ENCODE data around the gene GALNS.

The GALNS gene

GRCh38 chr16:88833086-88833485 lies 23.7 kb downstream of the GALNS start:
- TF ChIP-seq RAD21 (IDR thresholded peaks at IDR 0.05; ENCODE audit: low read depth) (no peak), TAF1 (IDR thresholded peaks at IDR 0.05; ENCODE audit: low read depth) (no peak), EP300 (IDR thresholded peaks at IDR 0.05; ENCODE audit: borderline replicate concordance) (no peak), CREB1 (IDR thresholded peaks at IDR 0.05; ENCODE audit: low read depth) (no peak), EGR1 (IDR thresholded peaks at IDR 0.05) (no peak), REST (IDR thresholded peaks at IDR 0.05; ENCODE audit: low read depth) (no peak), TCF12 (IDR thresholded peaks at IDR 0.05; ENCODE audit: low read depth) (no peak), MAX (IDR thresholded peaks at IDR 0.05) (no peak), TEAD4 (IDR thresholded peaks at IDR 0.05) (no peak), NFIC (IDR thresholded peaks at IDR 0.05) (no peak)

DNA sequence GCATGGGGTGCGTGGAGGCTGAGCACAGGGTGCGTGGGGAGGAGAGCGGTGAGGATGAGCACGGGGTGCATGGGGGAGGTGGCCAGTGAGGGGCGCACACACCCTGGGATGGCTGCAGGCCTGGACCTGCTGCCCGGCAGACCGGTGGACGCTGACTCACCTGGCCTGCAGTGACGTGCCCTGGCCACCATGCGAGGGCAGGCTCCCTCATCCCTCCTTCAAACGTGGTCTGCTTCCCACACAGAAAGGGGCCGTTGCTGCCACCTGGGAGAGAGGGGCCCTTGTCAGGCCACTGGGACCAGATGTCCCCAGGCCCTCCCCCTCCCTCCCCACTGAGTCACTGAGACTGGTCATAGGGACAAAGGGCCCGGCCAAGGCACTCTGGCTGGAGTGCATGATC lies 24.9 kb downstream of the GALNS start:
- TF ChIP-seq NFIC (IDR thresholded peaks at IDR 0.05): no peak
- TF ChIP-seq RAD21 (IDR thresholded peaks at IDR 0.05; ENCODE audit: low read depth): no peak
- TF ChIP-seq EGR1 (IDR thresholded peaks at IDR 0.05): no peak
- TF ChIP-seq CEBPB (IDR thresholded peaks at IDR 0.05): no peak
- TF ChIP-seq EP300 (IDR thresholded peaks at IDR 0.05; ENCODE audit: borderline replicate concordance): no peak
- no peak for TF ChIP-seq TCF12 (IDR thresholded peaks at IDR 0.05; ENCODE audit: low read depth)
- TF ChIP-seq FOXM1 (IDR thresholded peaks at IDR 0.05; ENCODE audit: borderline replicate concordance, low read depth): no peak

DNA sequence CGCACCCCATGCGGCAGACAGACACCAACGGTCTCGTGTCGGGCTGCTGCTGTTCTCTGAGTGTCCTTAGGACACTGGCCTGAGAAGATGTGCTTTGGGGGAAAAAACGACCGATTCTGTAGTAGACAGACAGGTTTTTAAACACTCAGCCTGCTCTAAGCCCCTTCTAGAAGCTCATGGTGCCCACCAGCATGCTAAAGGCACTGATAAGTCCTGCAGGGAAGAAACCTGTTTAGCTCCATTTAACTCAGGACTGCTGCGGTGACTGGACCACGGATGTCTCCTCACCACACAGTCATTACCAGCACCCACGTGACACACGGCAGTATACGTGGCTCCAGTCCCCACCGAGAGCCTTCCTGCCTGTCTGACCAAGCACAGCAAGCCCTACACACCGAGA lies 26.0 kb downstream of the GALNS start:
- TF ChIP-seq CREB1 (IDR thresholded peaks at IDR 0.05; ENCODE audit: low read depth): no peak
- no peak for TF ChIP-seq TEAD4 (IDR thresholded peaks at IDR 0.05)
- no peak for TF ChIP-seq CEBPB (IDR thresholded peaks at IDR 0.05)
- TF ChIP-seq TCF12 (IDR thresholded peaks at IDR 0.05; ENCODE audit: low read depth): no peak
- no peak for TF ChIP-seq TAF1 (IDR thresholded peaks at IDR 0.05; ENCODE audit: low read depth)
- no peak for TF ChIP-seq FOXM1 (IDR thresholded peaks at IDR 0.05; ENCODE audit: borderline replicate concordance, low read depth)
- TF ChIP-seq USF1 (IDR thresholded peaks at IDR 0.05): no peak
- no peak for TF ChIP-seq ZBTB7A (IDR thresholded peaks at IDR 0.05; ENCODE audit: low read depth)
- no peak for TF ChIP-seq MAX (IDR thresholded peaks at IDR 0.05)
- no peak for TF ChIP-seq YY1 (IDR thresholded peaks at IDR 0.05; ENCODE audit: low read depth)
- no peak for TF ChIP-seq REST (IDR thresholded peaks at IDR 0.05; ENCODE audit: low read depth)
- no peak for TF ChIP-seq EP300 (IDR thresholded peaks at IDR 0.05; ENCODE audit: borderline replicate concordance)
- no peak for TF ChIP-seq EGR1 (IDR thresholded peaks at IDR 0.05)
- TF ChIP-seq RAD21 (IDR thresholded peaks at IDR 0.05; ENCODE audit: low read depth): no peak
- no peak for TF ChIP-seq NFIC (IDR thresholded peaks at IDR 0.05)

GRCh38 chr16:88830258-88830657 lies 26.5 kb downstream of the GALNS start:
- no peak for TF ChIP-seq NFIC (IDR thresholded peaks at IDR 0.05)
- TF ChIP-seq EGR1 (IDR thresholded peaks at IDR 0.05): no peak
- no peak for TF ChIP-seq FOXM1 (IDR thresholded peaks at IDR 0.05; ENCODE audit: borderline replicate concordance, low read depth)
- TF ChIP-seq EP300 (IDR thresholded peaks at IDR 0.05; ENCODE audit: borderline replicate concordance): no peak
- no peak for TF ChIP-seq ZBTB7A (IDR thresholded peaks at IDR 0.05; ENCODE audit: low read depth)
- no peak for TF ChIP-seq TCF12 (IDR thresholded peaks at IDR 0.05; ENCODE audit: low read depth)
- TF ChIP-seq TEAD4 (IDR thresholded peaks at IDR 0.05): no peak
- TF ChIP-seq CEBPB (IDR thresholded peaks at IDR 0.05): no peak
- TF ChIP-seq REST (IDR thresholded peaks at IDR 0.05; ENCODE audit: low read depth): no peak
- no peak for TF ChIP-seq YY1 (IDR thresholded peaks at IDR 0.05; ENCODE audit: low read depth)
- no peak for TF ChIP-seq CREB1 (IDR thresholded peaks at IDR 0.05; ENCODE audit: low read depth)
- no peak for TF ChIP-seq RAD21 (IDR thresholded peaks at IDR 0.05; ENCODE audit: low read depth)

GRCh38 chr16:88828711-88829110 lies 28.0 kb downstream of the GALNS start:
- TF ChIP-seq CREB1 (IDR thresholded peaks at IDR 0.05; ENCODE audit: low read depth): no peak
- no peak for TF ChIP-seq CEBPB (IDR thresholded peaks at IDR 0.05)
- no peak for TF ChIP-seq REST (IDR thresholded peaks at IDR 0.05; ENCODE audit: low read depth)
- TF ChIP-seq TCF12 (IDR thresholded peaks at IDR 0.05; ENCODE audit: low read depth): no peak
- no peak for TF ChIP-seq ZBTB7A (IDR thresholded peaks at IDR 0.05; ENCODE audit: low read depth)
